ENCODE measurements around the gene ADGRG4. TPM values are rescaled to one million over a fixed set of nuclear protein-coding genes. Genes with fewer than 3 reads are reported as not detected.

ADGRG4 gene
- polyA plus RNA-seq, 3 donors = not detected

GRCh38 chrX:136452614-136453013 is 151.9 kb downstream of the ADGRG4 start:
- no CpG with 5 or more reads among the region's 5 CpGs for WGBS (ENCODE audit: insufficient coverage)
- Histone ChIP-seq H3K79me2 (ENCODE audit: insufficient read depth, low read length) (no peaks in the 10 kb centered on the region), H3K4me2 (replicated peaks; ENCODE audit: extremely low read depth, low read length, poor library complexity, severe bottlenecking) (no peak overlapping the region), H3K9me3 (replicated peaks in 1 of 2; ENCODE audit: control insufficient read depth in 1 of 2, insufficient read depth in 1 of 2, low read length in 2 of 2) (no peaks in the 10 kb centered on the region), H3K9ac (ENCODE audit: insufficient read depth, low read length, poor library complexity, severe bottlenecking) (no peak overlapping the region), H3K36me3 (replicated peaks in 1 of 2; ENCODE audit: control insufficient read depth in 1 of 2, insufficient read depth in 2 of 2, low read length in 2 of 2) (no peaks in the 10 kb centered on the region), H4K20me1 (ENCODE audit: insufficient read depth, low read length) (no peaks in the 10 kb centered on the region), H3K27ac (ENCODE audit: low read depth in 1 of 2, low read length in 2 of 2) (no peak overlapping the region), H3K4me3 (replicated peaks in 1 of 3; ENCODE audit: low read depth in 2 of 3, low read length in 3 of 3) (no peak overlapping the region), H2AFZ (ENCODE audit: insufficient read depth, low read depth, low read length, poor library complexity, severe bottlenecking) (no peak overlapping the region), H3K27me3 (ENCODE audit: control insufficient read depth in 2 of 2, insufficient read depth in 2 of 2, low read length in 2 of 2) (peaks cover 0 to 3% of the 10 kb centered on the region in 2 donors), H3K4me1 (ENCODE audit: control insufficient read depth in 1 of 2, insufficient read depth in 2 of 2, low read length in 2 of 2) (no peaks in the 10 kb centered on the region)
- H3K27me3 Mint-ChIP-seq (ENCODE audit: low read depth in 3 of 3) = no peaks in the 10 kb centered on the region
- H3K27ac Mint-ChIP-seq = no peak overlapping the region
- no peak for DNase-seq
- no peaks in the 10 kb centered on the region for H3K9me3 Mint-ChIP-seq
- TF ChIP-seq CTCF (IDR thresholded peaks at IDR 0.05) = no peak
- no peak overlapping the region for H3K4me3 Mint-ChIP-seq
- no peaks in the 10 kb centered on the region for H3K4me1 Mint-ChIP-seq
- intact Hi-C loops (cut with micrococcal nuclease) = no loop called here
- H3K36me3 Mint-ChIP-seq = no peaks in the 10 kb centered on the region

- no CpG with 5 or more reads among the region's 1 CpG for WGBS (ENCODE audit: insufficient coverage)
- no peaks in the 10 kb centered on the region for H3K9me3 ChIP-seq (replicated peaks in 1 of 2; ENCODE audit: control insufficient read depth in 1 of 2, insufficient read depth in 1 of 2, low read length in 2 of 2)
- H2AFZ ChIP-seq (ENCODE audit: insufficient read depth, low read depth, low read length, poor library complexity, severe bottlenecking) = no peak overlapping the region
- no peak overlapping the region for H3K27ac ChIP-seq (ENCODE audit: low read depth in 1 of 2, low read length in 2 of 2)
- no peaks in the 10 kb centered on the region for H3K36me3 ChIP-seq (replicated peaks in 1 of 2; ENCODE audit: control insufficient read depth in 1 of 2, insufficient read depth in 2 of 2, low read length in 2 of 2)
- H3K9me3 Mint-ChIP-seq = no peaks in the 10 kb centered on the region
- no peak overlapping the region for H3K9ac ChIP-seq (ENCODE audit: insufficient read depth, low read length, poor library complexity, severe bottlenecking)
- no peak for DNase-seq
- TF ChIP-seq CTCF (IDR thresholded peaks at IDR 0.05) = no peak
- no peaks in the 10 kb centered on the region for H3K27me3 Mint-ChIP-seq (ENCODE audit: low read depth in 3 of 3)
- no peak overlapping the region for H3K4me3 ChIP-seq (replicated peaks in 1 of 3; ENCODE audit: low read depth in 2 of 3, low read length in 3 of 3)
- H3K79me2 ChIP-seq (ENCODE audit: insufficient read depth, low read length) = no peaks in the 10 kb centered on the region
- H3K4me3 Mint-ChIP-seq = no peak overlapping the region
- peaks cover 0 to 3% of the 10 kb centered on the region in 2 donors for H3K27me3 ChIP-seq (ENCODE audit: control insufficient read depth in 2 of 2, insufficient read depth in 2 of 2, low read length in 2 of 2)
- H3K4me2 ChIP-seq (replicated peaks; ENCODE audit: extremely low read depth, low read length, poor library complexity, severe bottlenecking) = no peak overlapping the region
- H3K4me1 ChIP-seq (ENCODE audit: control insufficient read depth in 1 of 2, insufficient read depth in 2 of 2, low read length in 2 of 2) = no peaks in the 10 kb centered on the region
- intact Hi-C loops (cut with micrococcal nuclease) = no loop called here
- H3K4me1 Mint-ChIP-seq = no peaks in the 10 kb centered on the region
- no peaks in the 10 kb centered on the region for H3K36me3 Mint-ChIP-seq
- no peak overlapping the region for H3K27ac Mint-ChIP-seq
- H4K20me1 ChIP-seq (ENCODE audit: insufficient read depth, low read length) = no peaks in the 10 kb centered on the region
Observed at GRCh38 chrX:136453114-136453513, 152.4 kb downstream of the ADGRG4 start.
